Measurements from ENCODE around the gene GGA1. TPM values are rescaled to one million over a fixed set of nuclear protein-coding genes. Genes with fewer than 3 reads are reported as not detected.

GGA1 gene
- total RNA-seq, 1 donor from 2014 or later, result 36.1 TPM

DNA sequence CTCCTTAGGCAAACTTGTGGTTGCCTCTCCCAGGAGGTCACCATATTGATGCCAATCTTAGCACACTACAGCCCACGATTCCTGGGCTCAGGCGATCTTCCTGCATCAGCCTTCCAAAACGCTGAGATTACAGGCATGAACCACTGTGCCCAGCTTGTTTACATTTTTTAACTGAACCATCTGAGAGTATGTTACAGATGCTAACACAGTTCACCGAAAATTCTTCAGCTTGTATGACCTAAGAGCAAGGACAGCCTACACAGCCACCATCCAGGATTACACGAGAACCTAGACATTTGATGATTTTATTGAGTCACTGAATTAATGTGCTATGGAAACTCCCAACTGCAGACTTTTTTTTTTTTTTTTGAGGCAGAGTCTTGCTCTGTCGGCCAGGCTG is 61.0 kb downstream of the GGA1 start:
- no peak for TF ChIP-seq CTCF (IDR thresholded peaks at IDR 0.05; ENCODE audit: insufficient read depth, low read length, severe bottlenecking)
- FAIRE-seq, result no peak

GRCh38 chr22:37672206-37672919 is 63.7 kb downstream of the GGA1 start:
- Histone ChIP-seq H3K27me3 (ENCODE audit: control insufficient read depth, insufficient read depth, low read length) (no peaks in the 10 kb centered on the region), H3K36me3 (ENCODE audit: control insufficient read depth, insufficient read depth, low read length) (no peaks in the 10 kb centered on the region), H3K4me3 (ENCODE audit: low read depth, low read length) (no peak overlapping the region)
- FAIRE-seq (no peak), DNase-seq (ENCODE audit: low read depth) (no peak)
- TF ChIP-seq CTCF (IDR thresholded peaks at IDR 0.05; ENCODE audit: insufficient read depth, low read length, severe bottlenecking), result no peak

More for the DNA sequence above, 61.0 kb downstream of the GGA1 start:
- Histone ChIP-seq H3K36me3 (ENCODE audit: control insufficient read depth, insufficient read depth, low read length) (peaks cover 2% of the 10 kb centered on the region), H3K4me3 (ENCODE audit: low read depth, low read length) (no peak overlapping the region), H3K27me3 (ENCODE audit: control insufficient read depth, insufficient read depth, low read length) (no peaks in the 10 kb centered on the region)
- peak; percentile 4 for DNase-seq (ENCODE audit: low read depth)

DNA sequence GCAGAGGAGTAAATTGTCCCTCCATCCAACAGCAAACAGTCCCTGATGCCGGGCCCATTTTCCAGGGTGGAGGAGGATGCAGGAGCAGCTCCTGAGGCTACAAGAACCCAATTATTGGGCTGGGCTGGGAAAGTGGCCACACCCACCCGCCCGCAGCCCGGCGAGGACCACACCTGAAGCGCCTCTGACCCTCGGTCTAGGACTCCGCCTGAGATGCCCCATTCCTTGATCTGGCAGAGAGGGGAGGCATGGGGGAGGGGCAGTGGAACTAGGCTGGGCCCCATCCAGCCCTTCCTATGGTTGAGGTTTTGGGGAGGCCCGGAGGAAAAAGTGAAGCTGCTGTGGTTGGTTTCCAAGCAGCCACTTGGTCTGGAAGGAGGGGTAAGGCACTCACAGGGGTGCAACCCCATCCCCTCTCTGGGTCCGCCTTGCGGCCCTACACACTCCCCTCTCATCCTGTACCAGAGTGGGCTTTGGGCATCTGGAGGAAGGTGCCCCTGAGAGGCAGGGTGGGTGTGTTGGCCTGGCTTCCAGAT is 64.4 kb downstream of the GGA1 start:
- DNase-seq (ENCODE audit: low read depth) (no peak), FAIRE-seq (no peak)
- H3K4me3 ChIP-seq (ENCODE audit: low read depth, low read length), result no peak overlapping the region
- TF ChIP-seq CTCF (IDR thresholded peaks at IDR 0.05; ENCODE audit: insufficient read depth, low read length, severe bottlenecking), result no peak
- H3K36me3 ChIP-seq (ENCODE audit: control insufficient read depth, insufficient read depth, low read length), result no peaks in the 10 kb centered on the region
- H3K27me3 ChIP-seq (ENCODE audit: control insufficient read depth, insufficient read depth, low read length), result no peaks in the 10 kb centered on the region

GRCh38 chr22:37674248-37674647 is 65.6 kb downstream of the GGA1 start:
- no peak for DNase-seq (ENCODE audit: low read depth)
- no peak for TF ChIP-seq CTCF (IDR thresholded peaks at IDR 0.05; ENCODE audit: insufficient read depth, low read length, severe bottlenecking)
- no peaks in the 10 kb centered on the region for H3K27me3 ChIP-seq (ENCODE audit: control insufficient read depth, insufficient read depth, low read length)
- peaks cover 4% of the 10 kb centered on the region for H3K36me3 ChIP-seq (ENCODE audit: control insufficient read depth, insufficient read depth, low read length)
- H3K4me3 ChIP-seq (ENCODE audit: low read depth, low read length), result no peak overlapping the region
- no peak for FAIRE-seq

- DNase-seq (ENCODE audit: low read depth) (peak; percentile 84), FAIRE-seq (no peak)
- H3K4me3 ChIP-seq (ENCODE audit: low read depth, low read length), result peak within 1 kb of the TSS; percentile 45
- H3K27me3 ChIP-seq (ENCODE audit: control insufficient read depth, insufficient read depth, low read length), result no peaks in the 10 kb centered on the region
- H3K36me3 ChIP-seq (ENCODE audit: control insufficient read depth, insufficient read depth, low read length), result peaks cover 7% of the 10 kb centered on the region
- peak; percentile 10 for TF ChIP-seq CTCF (IDR thresholded peaks at IDR 0.05; ENCODE audit: insufficient read depth, low read length, severe bottlenecking)
These were observed 66.6 kb downstream of the GGA1 start, which contains the start of gene LGALS1 for GRCh38 chr22:37674951-37675929. Gene LGALS1 (plus strand): TSS chr22:37675636. CDS start chr22:37675703, 67 bp downstream.
